HG03108 (cell line): ENCODE results near the gene RHOT1.
"Not testable (repeated sequence)": the region's sequence is repeated elsewhere in the genome, so short reads cannot be mapped to it uniquely, and the experiment has no call there.

Experiments
- ATAC-seq: cut with Tn5 transposase; IDR thresholded peaks from one replicate; pipeline ENCODE4 v1.9.1; 2021; ENCODE audit warnings: moderate library complexity; ENCODE audit not compliant: unreplicated experiment

Gene RHOT1

GRCh38 chr17:32123782-32124181, 18.5 kb upstream of the RHOT1 start:
- ATAC-seq = no peak

GRCh38 chr17:32124985-32125847, 17.1 kb upstream of the RHOT1 start:
- no peak for ATAC-seq

- no peak for ATAC-seq
These were observed 16.5 kb upstream of the RHOT1 start for GRCh38 chr17:32125848-32126153.

GRCh38 chr17:32126325-32126724, 16.0 kb upstream of the RHOT1 start:
- ATAC-seq = no peak

- no peak for ATAC-seq
These were observed 15.6 kb upstream of the RHOT1 start for GRCh38 chr17:32126746-32127145.

- ATAC-seq = peak; percentile 86
These were observed 15.0 kb upstream of the RHOT1 start for GRCh38 chr17:32127158-32127897.

- ATAC-seq = not testable (repeated sequence)
These were observed 13.8 kb upstream of the RHOT1 start for GRCh38 chr17:32128470-32128869.

GRCh38 chr17:32135497-32136117, 6.7 kb upstream of the RHOT1 start:
- ATAC-seq = not testable (repeated sequence)

GRCh38 chr17:32136856-32137255, 5.4 kb upstream of the RHOT1 start:
- ATAC-seq = no peak

GRCh38 chr17:32139504-32139903, 2.8 kb upstream of the RHOT1 start:
- ATAC-seq = not testable (repeated sequence)

- no peak for ATAC-seq
These were observed 1.0 kb upstream of the RHOT1 start for GRCh38 chr17:32141258-32141657.

- no peak for ATAC-seq
These were observed 644 bp upstream of the RHOT1 start for GRCh38 chr17:32141679-32142037.

- ATAC-seq = no peak
These were observed 690 bp downstream of the RHOT1 start for GRCh38 chr17:32142857-32143526.

- ATAC-seq = no peak
These were observed 1.2 kb downstream of the RHOT1 start for GRCh38 chr17:32143527-32143870.

GRCh38 chr17:32144442-32144841, 2.1 kb downstream of the RHOT1 start:
- ATAC-seq = not testable (repeated sequence)

- no peak for ATAC-seq
These were observed 6.0 kb downstream of the RHOT1 start for GRCh38 chr17:32148351-32148750.

GRCh38 chr17:32150358-32150757, 8.1 kb downstream of the RHOT1 start:
- ATAC-seq = no peak

GRCh38 chr17:32152130-32152529, 9.8 kb downstream of the RHOT1 start:
- ATAC-seq = no peak

- ATAC-seq = no peak
These were observed 13.6 kb downstream of the RHOT1 start for GRCh38 chr17:32155896-32156295.

- no peak for ATAC-seq
These were observed 14.4 kb downstream of the RHOT1 start for GRCh38 chr17:32156656-32157055.

- no peak for ATAC-seq
These were observed 14.9 kb downstream of the RHOT1 start for GRCh38 chr17:32157225-32157624.
